H9 (cell line): ENCODE data around the gene RAB4B. TPM values are rescaled to one million over a fixed set of nuclear protein-coding genes. Genes with fewer than 3 reads are reported as not detected.

Experiments used
- DNase-seq: peaks from one replicate; pipeline ENCODE4 v3.0.0-alpha.2; 2017
- H2AFZ ChIP-seq: one replicate; pipeline ENCODE4 v1.6.1; 2013; ENCODE audit warnings: mild to moderate bottlenecking, low read length, control low read depth, moderate library complexity
- H2AK5ac ChIP-seq: 2 replicates; pipeline ENCODE4 v1.6.1; 2013; ENCODE audit warnings: low read length, control low read depth, mixed read lengths; ENCODE audit not compliant: insufficient read length
- H2BK120ac ChIP-seq: one replicate; pipeline ENCODE4 v1.6.1; 2013; ENCODE audit warnings: low read depth, mild to moderate bottlenecking, low read length, control low read depth, inconsistent platforms; ENCODE audit not compliant: poor library complexity, severe bottlenecking
- H2BK12ac ChIP-seq: 2 replicates; pipeline ENCODE4 v1.6.1; 2013; ENCODE audit warnings: low read length, control low read depth, mixed read lengths, low read depth; ENCODE audit not compliant: insufficient read length
- H2BK15ac ChIP-seq: 2 replicates; pipeline ENCODE4 v1.6.1; 2013; ENCODE audit warnings: low read depth, low read length, control low read depth
- H2BK20ac ChIP-seq: one replicate; pipeline ENCODE4 v1.6.1; 2013; ENCODE audit warnings: low read depth, mild to moderate bottlenecking, low read length, control low read depth, inconsistent platforms; ENCODE audit not compliant: poor library complexity, severe bottlenecking
- H2BK5ac ChIP-seq: 2 replicates; pipeline ENCODE4 v1.6.1; 2013; ENCODE audit warnings: low read length, control low read depth, mixed read lengths; ENCODE audit not compliant: insufficient read length
- H3K14ac ChIP-seq: 2 replicates; pipeline ENCODE4 v1.6.1; 2013; ENCODE audit warnings: low read length, control low read depth; ENCODE audit not compliant: insufficient read depth
- H3K18ac ChIP-seq: 2 replicates; pipeline ENCODE4 v1.6.1; 2013; ENCODE audit warnings: low read depth, mild to moderate bottlenecking, mixed read lengths, low read length, control low read depth; ENCODE audit not compliant: insufficient read length
- H3K23ac ChIP-seq: 2 replicates; pipeline ENCODE4 v1.6.1; 2013; ENCODE audit warnings: low read length, control low read depth, mixed read lengths, low read depth; ENCODE audit not compliant: insufficient read length
- H3K23me2 ChIP-seq: 2 replicates; pipeline ENCODE4 v1.6.1; 2013; ENCODE audit warnings: low read depth, mild to moderate bottlenecking, mixed read lengths, low read length, control low read depth; ENCODE audit not compliant: insufficient read length, poor library complexity, severe bottlenecking
- H3K27ac ChIP-seq: 2 replicates; pipeline ENCODE4 v1.5.1; 2013; ENCODE audit warnings: low read length, control low read depth, mixed read lengths, low read depth; ENCODE audit not compliant: insufficient read length
- H3K27me3 ChIP-seq: 2 replicates; pipeline ENCODE4 v1.6.1; 2013; ENCODE audit warnings: low read length, control low read depth, inconsistent platforms; ENCODE audit not compliant: insufficient read depth
- H3K4ac ChIP-seq: 2 replicates; pipeline ENCODE4 v1.6.1; 2013; ENCODE audit warnings: low read depth, mild to moderate bottlenecking, control low read depth, inconsistent platforms, low read length, moderate library complexity
- H3K4me1 ChIP-seq: 2 replicates; pipeline ENCODE4 v1.6.1; 2013; ENCODE audit warnings: low read length, control low read depth, inconsistent platforms; ENCODE audit not compliant: insufficient read depth
- H3K4me2 ChIP-seq: 2 replicates; pipeline ENCODE4 v1.6.1; 2013; ENCODE audit warnings: low read length, control low read depth, mixed read lengths; ENCODE audit not compliant: insufficient read length, insufficient read depth
- H3K56ac ChIP-seq: 2 replicates; pipeline ENCODE4 v1.6.1; 2013; ENCODE audit warnings: low read depth, mild to moderate bottlenecking, mixed read lengths, low read length, control low read depth; ENCODE audit not compliant: insufficient read length
- H3K79me1 ChIP-seq: 2 replicates; pipeline ENCODE4 v1.6.1; 2013; ENCODE audit warnings: low read depth, mild to moderate bottlenecking, moderate library complexity, low read length, control low read depth, inconsistent platforms; ENCODE audit not compliant: insufficient read depth, poor library complexity, severe bottlenecking
- H3K79me2 ChIP-seq: 2 replicates; pipeline ENCODE4 v1.6.1; 2013; ENCODE audit warnings: low read length, control low read depth, inconsistent platforms; ENCODE audit not compliant: insufficient read depth
- H3K9ac ChIP-seq: 2 replicates; pipeline ENCODE4 v1.6.1; 2013; ENCODE audit warnings: low read length, control low read depth, mixed read lengths; ENCODE audit not compliant: insufficient read length; ENCODE audit errors: extremely low read depth
- H3K9me3 ChIP-seq: one replicate; pipeline ENCODE4 v1.6.1; 2013; ENCODE audit warnings: low read depth, low read length, inconsistent platforms; ENCODE audit not compliant: control insufficient read depth
- H3T11ph ChIP-seq: one replicate; pipeline ENCODE4 v1.6.1; 2013; ENCODE audit warnings: mild to moderate bottlenecking, low read length, control low read depth, inconsistent platforms
- H4K20me1 ChIP-seq: one replicate; pipeline ENCODE4 v1.6.1; 2013; ENCODE audit not compliant: control insufficient read depth, insufficient read length, insufficient read depth
- H4K5ac ChIP-seq: 2 replicates; pipeline ENCODE4 v1.6.1; 2013; ENCODE audit warnings: low read depth, mild to moderate bottlenecking, mixed read lengths, low read length, control low read depth; ENCODE audit not compliant: insufficient read length
- H4K8ac ChIP-seq: replicated peaks from 2 replicates; pipeline ENCODE4 v1.6.1; 2013; ENCODE audit warnings: low read length, control low read depth, mixed read lengths, low read depth; ENCODE audit not compliant: insufficient read length
- H4K91ac ChIP-seq: 2 replicates; pipeline ENCODE4 v1.6.1; 2013; ENCODE audit warnings: low read depth, mild to moderate bottlenecking, moderate library complexity, mixed read lengths, low read length, control low read depth; ENCODE audit not compliant: insufficient read length
- H3K27ac Mint-ChIP-seq, 3 experiments: 2 replicates in 2 of 3; 3 replicates in 1 of 3; pipeline ENCODE4 v1.8.0; 2020 to 2021; ENCODE audit warnings: mixed read lengths in 3 of 3, mild to moderate bottlenecking in 1 of 3, moderate library complexity in 1 of 3
- H3K27me3 Mint-ChIP-seq: 2 replicates; pipeline ENCODE4 v1.8.0; 2021; ENCODE audit warnings: low read depth, mild to moderate bottlenecking, moderate library complexity, mixed read lengths
- H3K36me3 Mint-ChIP-seq, 3 experiments: 2 replicates in 2 of 3; 3 replicates in 1 of 3; pipeline ENCODE4 v1.8.0; 2020 to 2021; ENCODE audit warnings: low read depth in 3 of 3, mixed read lengths in 3 of 3; ENCODE audit not compliant: insufficient read depth in 1 of 3
- H3K4me1 Mint-ChIP-seq, 2 experiments: 2 replicates each; pipeline ENCODE4 v1.8.0; 2020; ENCODE audit warnings: mixed read lengths in 2 of 2
- H3K4me3 Mint-ChIP-seq, 2 experiments: 2 replicates in 1 of 2; 3 replicates in 1 of 2; pipeline ENCODE4 v1.8.0; 2020 to 2021; ENCODE audit warnings: mild to moderate bottlenecking in 2 of 2, mixed read lengths in 2 of 2, moderate library complexity in 1 of 2
- H3K9me3 Mint-ChIP-seq, 2 experiments: 2 replicates in 1 of 2; 3 replicates in 1 of 2; pipeline ENCODE4 v1.8.0; 2020; ENCODE audit warnings: mild to moderate bottlenecking in 2 of 2, mixed read lengths in 2 of 2, moderate library complexity in 1 of 2
- CTCF ChIP-seq: fragments of 200-600 bp; sonication (generic); conservative IDR thresholded peaks from 3 replicates; pipeline ENCODE4 v1.8.0; 2021; ENCODE audit warnings: antibody characterized with exemption, mild to moderate bottlenecking
- WGBS: extraction: QIAGEN DNeasy Blood & Tissue Kit; methylation state at CpG from one replicate; pipeline ENCODE4 v1.1.7; 2013; ENCODE audit warnings: missing lambda C conversion rate, low lambda C conversion rate, mixed read lengths; ENCODE audit not compliant: insufficient read length; ENCODE audit errors: extremely low coverage; 5-methylcytosine and 5-hydroxymethylcytosine counted together
- total RNA-seq: library from RNA; stranded (reverse); gene quantifications from 2 replicates; pipeline ENCODE4 v1.2.1, GENCODE V29; 2021

The RAB4B gene
- total RNA-seq, 1 experiment from 2014 or later, result 26.8 TPM

- Histone ChIP-seq H4K91ac (no peak overlapping the region), H2BK15ac (no peak overlapping the region), H3K4me2 (no peak overlapping the region), H3K4me1 (no peaks in the 10 kb centered on the region), H2BK20ac (no peak overlapping the region), H3K9ac (no peak overlapping the region), H3K18ac (no peak overlapping the region), H3K27ac (no peak overlapping the region), H2BK12ac (no peak overlapping the region), H3T11ph (no peak overlapping the region), H4K8ac (no peak overlapping the region), H2BK120ac (no peak overlapping the region), H3K27me3 (no peaks in the 10 kb centered on the region), H3K9me3 (no peaks in the 10 kb centered on the region), H3K23ac (no peak overlapping the region), H3K79me2 (no peaks in the 10 kb centered on the region), H3K79me1 (no peaks in the 10 kb centered on the region), H4K20me1 (no peaks in the 10 kb centered on the region), H3K23me2 (no peaks in the 10 kb centered on the region), H3K4ac (no peak overlapping the region), H3K14ac (no peak overlapping the region), H2AK5ac (no peak overlapping the region), H4K5ac (no peak overlapping the region), H2AFZ (no peak overlapping the region), H3K56ac (no peak overlapping the region), H2BK5ac (no peak overlapping the region)
- peaks cover 6 to 23% (median 14%) of the 10 kb centered on the region in 3 experiments; a peak in 6 of 7 replicates for H3K36me3 Mint-ChIP-seq
- no peak for TF ChIP-seq CTCF
- peaks cover 4 to 6% of the 10 kb centered on the region in 2 experiments; a peak in 2 of 4 replicates for H3K4me1 Mint-ChIP-seq
- no CpG with 5 or more reads among the region's 1 CpG for WGBS
- no peaks in the 10 kb centered on the region for H3K27me3 Mint-ChIP-seq
- H3K9me3 Mint-ChIP-seq, result no peaks in the 10 kb centered on the region
- H3K4me3 Mint-ChIP-seq, result no peak overlapping the region
- no peak for DNase-seq
- peak overlapping the region in 1 of 3 experiments; percentile 57; a peak in 3 of 7 replicates for H3K27ac Mint-ChIP-seq
These were observed 7.5 kb downstream of the RAB4B start for GRCh38 chr19:40785526-40785925.
